OCI-LY1 (cell line): ENCODE results near the gene FADS2.

Experiments
- EZH2 ChIP-seq: fragments of 200-600 bp; sonication (generic), shearing (Covaris generic); IDR thresholded peaks from 2 replicates; pipeline ENCODE4 v1.8.0; 2017; ENCODE audit warnings: borderline replicate concordance, mixed run types, mild to moderate bottlenecking, antibody characterized with exemption, low read length, moderate library complexity, mixed read lengths
- TF ChIP-seq, protein P1 (sequence below): fragments of 200-600 bp; sonication (generic), shearing (Covaris generic); IDR thresholded peaks from 2 replicates; pipeline ENCODE4 v1.5.1; 2017; ENCODE audit warnings: mild to moderate bottlenecking, antibody characterized with exemption, low read length, moderate library complexity, mixed read lengths

DNA sequence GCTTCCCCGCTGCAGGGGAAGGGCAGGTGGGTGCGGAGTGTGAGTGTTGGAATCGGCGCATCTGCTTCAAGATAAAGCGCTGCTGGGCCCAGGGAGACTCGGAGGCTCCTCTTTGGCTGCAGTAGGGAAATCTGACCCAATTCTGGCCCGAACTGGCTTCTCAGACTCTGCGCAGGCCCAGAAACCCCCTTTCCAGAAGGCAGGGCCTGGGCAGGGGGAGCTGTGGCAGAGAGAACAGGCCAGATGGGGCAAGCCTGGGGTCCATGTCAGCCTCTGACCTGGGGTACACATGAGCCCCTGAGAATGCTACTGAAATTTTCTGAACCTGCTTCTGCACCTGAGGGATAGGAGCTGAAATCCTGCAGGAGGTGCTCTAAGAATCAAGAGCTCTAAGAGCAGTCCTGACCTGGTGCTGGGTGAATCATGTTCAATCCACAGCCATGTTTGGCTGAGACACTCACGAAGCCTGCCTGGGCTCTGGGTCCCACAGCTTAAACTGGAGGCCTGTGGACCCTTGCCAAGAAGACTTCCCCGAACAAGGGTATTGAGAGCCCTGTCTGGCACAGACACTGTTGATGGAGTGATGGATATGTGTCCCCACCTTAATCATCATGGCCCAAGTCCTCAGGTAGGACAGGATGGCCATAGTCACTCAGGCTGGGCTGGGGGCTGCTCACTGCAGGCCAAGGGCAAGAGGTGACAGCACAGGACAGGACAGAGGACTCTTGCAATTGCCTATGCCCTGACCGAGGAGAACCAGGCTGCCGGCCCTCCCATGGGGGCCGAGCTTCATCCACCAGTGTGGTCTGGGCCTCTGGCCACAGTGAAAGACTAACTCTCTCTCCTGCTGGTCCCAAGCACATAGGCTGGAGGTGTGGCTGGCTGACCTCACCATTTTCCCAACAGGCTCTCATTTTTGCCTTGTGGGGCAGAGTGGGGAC lies 82.4 kb downstream of the FADS2 start:
- TF ChIP-seq, protein P1, sequence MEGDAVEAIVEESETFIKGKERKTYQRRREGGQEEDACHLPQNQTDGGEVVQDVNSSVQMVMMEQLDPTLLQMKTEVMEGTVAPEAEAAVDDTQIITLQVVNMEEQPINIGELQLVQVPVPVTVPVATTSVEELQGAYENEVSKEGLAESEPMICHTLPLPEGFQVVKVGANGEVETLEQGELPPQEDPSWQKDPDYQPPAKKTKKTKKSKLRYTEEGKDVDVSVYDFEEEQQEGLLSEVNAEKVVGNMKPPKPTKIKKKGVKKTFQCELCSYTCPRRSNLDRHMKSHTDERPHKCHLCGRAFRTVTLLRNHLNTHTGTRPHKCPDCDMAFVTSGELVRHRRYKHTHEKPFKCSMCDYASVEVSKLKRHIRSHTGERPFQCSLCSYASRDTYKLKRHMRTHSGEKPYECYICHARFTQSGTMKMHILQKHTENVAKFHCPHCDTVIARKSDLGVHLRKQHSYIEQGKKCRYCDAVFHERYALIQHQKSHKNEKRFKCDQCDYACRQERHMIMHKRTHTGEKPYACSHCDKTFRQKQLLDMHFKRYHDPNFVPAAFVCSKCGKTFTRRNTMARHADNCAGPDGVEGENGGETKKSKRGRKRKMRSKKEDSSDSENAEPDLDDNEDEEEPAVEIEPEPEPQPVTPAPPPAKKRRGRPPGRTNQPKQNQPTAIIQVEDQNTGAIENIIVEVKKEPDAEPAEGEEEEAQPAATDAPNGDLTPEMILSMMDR: no peak
- no peak for TF ChIP-seq EZH2
